Epidermal melanocyte (primary cell): ENCODE measurements around the gene GPR139.

Source experiments
- DNase-seq: peaks from one replicate; pipeline ENCODE4 v3.0.0; 2011; ENCODE audit warnings: low spot score; ENCODE audit not compliant: insufficient read length

The GPR139 gene

DNA sequence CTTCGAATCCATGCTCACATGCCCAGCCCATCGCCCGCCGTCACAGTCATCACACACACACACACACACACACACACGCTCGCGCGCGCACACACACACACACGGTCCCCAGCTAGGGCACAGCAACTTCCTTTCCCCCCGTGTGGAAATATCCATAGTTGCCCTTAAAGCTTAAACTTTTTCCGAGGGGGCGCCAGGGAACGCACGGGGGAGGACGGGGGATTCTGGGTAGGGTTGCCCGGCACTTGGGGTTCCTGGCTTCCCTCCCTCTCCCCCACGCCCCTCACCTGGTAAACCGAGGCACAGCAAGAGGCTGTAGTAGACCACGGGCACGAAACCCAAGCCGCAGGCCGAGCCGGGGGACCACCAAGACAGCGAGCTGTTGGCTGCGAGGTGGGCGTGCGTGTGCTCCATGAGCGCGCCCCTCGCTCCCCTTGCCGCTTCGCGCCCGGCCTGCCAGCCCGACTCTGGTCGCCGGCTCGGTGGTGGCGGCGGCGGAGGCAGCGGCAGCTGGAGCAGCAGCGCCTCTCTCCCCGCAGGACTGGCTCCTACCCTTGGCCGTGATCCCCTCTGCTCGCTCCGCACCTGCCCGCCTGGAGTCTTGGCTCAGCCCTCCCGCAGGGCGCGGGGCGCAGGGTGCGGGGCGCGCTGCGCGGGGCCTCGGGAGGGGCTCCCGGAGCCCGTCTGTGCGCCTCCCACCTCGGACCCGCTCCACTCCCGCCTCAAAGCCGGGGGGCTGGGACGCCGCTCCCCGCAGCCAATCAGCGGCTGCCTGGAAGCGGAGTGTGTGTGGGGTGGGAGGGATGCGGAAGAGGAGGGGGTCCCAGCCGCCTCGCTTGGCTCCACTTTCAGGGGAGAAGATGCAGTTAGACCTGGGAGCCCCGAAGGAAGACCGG, at the start of gene GPR139:
Gene GPR139, minus strand, starts transcription at position 688 of the 896 bp plus-strand sequence. Its CDS starts 274 bp downstream, at position 414.
- no peak for DNase-seq

DNA sequence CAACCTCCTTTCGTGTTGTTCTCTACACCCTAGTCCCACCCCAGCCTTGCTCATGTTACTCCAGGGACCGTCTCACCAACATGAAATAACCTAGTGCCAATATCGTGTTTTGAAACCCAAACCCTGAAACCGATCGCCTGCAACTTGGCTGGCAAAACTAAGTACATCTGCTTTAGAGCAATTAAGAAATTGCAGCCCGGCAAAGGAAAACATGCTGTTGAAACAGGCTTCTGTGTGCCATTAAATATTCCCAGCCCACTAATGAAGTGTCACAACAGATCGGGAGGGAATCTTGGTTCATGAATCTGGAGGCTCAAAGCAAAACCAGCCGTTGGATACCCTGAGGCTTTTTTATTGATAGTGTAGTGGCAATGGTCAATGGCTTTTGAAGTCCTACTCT, 48.3 kb upstream of the GPR139 start:
- DNase-seq = no peak

DNA sequence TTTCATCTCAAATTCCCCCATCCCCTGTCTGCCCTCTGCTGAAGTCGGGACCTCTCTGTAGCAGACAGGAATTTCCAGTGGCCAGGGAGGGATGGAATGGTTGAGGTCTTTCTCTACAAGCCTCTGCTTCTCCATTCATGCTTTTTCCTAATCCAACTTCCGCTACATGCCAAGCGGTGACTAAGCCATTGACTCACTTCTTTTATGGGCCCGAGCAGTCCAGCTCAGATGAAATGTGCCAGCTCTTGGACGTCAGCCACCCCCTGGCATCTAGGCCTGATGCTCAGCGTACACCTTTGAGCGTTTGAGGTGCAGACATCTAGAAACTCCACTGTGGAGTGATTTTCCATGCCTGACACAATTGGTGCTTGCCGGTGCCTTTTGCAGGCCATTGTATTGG, 40.7 kb upstream of the GPR139 start:
- DNase-seq = no peak

DNA sequence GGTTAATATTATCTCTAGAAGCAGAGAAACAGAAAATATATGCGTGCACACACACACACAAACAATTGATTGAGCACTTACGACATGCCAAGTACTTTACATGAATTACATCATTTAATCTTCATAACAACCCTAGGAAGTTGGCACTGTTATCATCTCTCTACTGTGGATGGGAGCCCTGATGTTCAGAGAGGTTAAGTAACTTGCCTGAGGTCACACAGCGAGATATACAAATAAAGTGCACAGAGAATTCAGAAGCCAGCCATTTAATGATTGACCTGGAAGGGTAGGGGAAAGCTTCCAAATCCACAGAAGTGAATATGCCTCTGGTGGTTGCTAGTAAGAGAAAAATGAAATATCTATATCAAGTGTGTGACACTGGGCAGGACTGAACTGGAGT, 37.5 kb upstream of the GPR139 start:
- DNase-seq = no peak

DNA sequence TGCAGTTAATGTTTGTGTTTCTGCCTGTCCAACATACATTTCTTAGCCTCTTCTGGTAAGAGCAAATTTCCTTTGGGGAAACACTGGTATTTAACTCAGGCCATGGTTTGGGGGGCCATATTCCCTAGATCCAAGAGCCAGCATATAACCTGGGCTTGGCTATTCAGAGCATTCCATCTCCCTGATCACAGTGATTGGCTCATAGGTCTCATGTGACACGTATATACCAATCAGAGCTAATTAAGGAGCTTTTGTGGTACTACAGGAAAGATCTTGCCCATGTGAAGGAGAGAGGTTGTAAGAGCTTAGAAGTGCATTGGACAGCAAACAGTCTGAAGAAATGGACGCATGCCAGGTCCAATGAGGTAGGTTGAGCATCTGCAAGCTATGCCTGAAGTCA, 33.4 kb upstream of the GPR139 start:
- no peak for DNase-seq

DNA sequence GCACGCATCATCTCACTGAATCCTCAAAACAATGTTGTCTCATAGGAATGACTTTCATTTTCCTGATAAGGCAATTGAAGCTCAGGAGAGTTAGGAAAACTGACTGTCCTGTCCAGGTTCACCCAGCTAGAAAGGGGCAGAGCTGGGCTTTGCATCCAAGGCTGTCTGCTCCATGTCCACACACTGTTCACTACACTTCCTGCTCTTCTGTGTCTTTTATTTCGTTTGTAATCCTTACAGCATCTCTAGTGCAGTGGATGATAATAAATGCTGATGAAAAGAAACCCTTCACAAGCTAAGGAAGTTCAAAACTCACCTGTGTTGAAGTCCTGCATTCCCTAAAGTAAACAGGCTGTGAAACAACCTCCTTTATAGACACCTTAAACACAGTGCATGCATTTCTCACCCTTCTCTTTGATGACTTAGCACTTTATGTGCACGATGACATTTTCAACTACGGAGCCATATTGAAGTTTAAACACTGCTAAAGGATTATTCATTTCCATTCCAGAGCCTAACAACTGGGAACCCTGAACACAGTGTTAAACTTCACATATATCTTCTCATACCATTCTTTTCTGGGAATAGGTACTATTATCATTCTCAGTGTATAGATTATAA, 31.0 kb upstream of the GPR139 start:
- no peak for DNase-seq

DNA sequence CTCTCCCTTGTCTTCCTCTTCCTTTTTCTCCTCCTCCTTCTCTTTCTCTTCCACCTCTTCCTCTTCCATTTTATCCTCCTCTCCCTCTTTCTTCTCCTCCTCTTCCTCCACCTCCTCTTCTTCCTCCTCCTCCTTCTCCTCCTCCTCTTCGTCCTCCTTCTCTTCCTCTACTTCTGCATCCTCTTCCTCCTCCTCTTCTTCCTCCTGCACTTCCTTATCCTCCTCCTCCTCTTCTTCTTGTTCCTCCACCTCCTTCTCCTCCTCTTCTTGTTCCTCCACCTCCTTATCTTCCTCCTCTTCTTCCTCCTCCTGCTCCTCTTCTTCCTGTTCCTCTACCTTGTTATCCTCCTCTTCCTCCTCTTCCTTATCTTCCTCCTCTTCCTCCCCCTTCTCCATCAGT, 28.8 kb upstream of the GPR139 start:
- DNase-seq = no peak

DNA sequence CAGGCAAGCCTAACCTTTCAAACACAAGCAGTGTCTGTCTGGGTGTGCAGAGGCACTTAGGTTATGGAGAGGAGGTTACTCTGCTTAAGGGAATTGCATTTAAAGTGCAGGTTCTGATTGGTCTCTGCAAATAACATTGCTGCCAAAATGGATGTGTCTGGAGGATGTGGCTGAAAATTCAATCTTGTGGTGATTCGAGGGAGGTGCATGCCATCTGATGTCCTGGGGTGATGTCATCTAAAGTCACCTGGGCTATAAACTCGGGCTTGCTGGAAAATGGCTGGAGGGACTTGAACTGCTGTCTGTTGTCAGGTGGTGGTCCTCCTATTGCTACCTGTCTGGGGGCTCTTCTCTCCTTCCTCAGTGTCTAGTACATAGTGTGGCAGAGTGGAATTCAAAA, 28.3 kb upstream of the GPR139 start:
- DNase-seq = no peak

DNA sequence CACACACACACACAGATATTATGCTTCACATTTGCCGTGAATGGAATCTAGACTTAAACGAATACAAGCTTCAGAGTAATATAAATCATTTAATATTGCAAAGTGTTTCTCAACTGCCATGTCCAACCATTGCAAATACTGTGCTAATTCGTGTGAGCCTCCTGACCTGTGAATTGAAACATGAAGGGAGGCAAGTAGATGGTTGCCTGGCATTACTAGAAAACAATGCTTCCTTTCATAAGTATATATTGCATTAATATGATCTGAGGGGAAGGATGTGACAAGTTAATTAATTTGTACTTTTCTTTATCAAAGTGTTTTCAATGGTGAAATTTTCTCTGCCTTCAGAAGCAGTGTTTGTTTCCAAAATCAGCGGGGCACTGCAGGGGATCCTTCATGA, 25.7 kb upstream of the GPR139 start:
- DNase-seq = no peak

DNA sequence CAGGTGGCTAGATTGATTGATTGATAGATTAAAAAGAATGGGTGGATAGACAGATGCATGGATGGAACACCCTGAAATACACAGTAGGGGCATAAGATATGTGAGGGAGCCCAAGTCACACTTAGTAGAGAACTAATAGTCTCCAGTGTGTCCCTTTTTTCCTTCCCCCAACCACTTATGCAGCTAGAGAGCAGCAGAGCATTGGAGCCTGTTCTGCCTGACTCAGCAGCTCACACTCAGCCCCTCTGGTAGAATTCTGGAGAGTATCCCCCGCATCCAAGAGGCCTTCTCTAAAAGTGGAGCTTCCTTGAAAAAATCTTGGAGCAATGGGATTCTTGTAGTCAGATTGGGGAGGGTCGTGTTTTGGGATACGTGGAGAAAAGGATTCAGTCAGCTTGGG, 20.5 kb upstream of the GPR139 start:
- DNase-seq = no peak

DNA sequence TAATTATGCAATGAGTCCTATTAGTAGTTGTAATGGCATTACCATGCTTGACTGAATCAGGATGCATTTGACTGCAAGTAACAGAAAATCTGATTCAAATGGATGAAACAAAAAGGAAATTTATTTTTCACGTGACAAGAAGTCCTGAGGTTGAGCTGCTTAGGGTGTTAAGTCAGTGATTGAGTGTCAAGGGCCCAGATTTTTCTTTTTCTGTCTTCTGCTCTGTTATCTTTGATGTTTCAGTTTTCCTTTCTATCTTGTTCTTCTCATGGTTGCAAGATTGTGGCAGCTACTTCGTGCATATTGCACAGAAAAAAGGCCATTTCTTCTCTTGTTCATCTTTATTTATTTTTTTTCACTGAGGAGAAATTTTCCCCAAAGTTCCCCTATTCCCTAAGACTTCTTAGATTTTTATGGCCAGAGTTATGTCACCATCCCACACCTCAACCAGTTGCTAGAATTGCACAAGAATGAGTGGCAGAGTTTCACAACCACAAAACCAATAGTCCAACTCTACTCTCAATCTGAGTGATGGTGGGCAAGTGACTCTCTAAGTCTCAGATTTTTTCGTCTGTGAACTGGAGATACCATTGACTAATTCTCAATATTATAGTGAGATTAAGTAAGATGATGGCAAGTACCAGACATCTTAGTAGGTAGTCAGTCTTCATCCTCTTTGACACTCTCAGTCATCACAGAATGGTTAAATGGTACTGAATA, 15.7 kb upstream of the GPR139 start:
- DNase-seq = no peak

DNA sequence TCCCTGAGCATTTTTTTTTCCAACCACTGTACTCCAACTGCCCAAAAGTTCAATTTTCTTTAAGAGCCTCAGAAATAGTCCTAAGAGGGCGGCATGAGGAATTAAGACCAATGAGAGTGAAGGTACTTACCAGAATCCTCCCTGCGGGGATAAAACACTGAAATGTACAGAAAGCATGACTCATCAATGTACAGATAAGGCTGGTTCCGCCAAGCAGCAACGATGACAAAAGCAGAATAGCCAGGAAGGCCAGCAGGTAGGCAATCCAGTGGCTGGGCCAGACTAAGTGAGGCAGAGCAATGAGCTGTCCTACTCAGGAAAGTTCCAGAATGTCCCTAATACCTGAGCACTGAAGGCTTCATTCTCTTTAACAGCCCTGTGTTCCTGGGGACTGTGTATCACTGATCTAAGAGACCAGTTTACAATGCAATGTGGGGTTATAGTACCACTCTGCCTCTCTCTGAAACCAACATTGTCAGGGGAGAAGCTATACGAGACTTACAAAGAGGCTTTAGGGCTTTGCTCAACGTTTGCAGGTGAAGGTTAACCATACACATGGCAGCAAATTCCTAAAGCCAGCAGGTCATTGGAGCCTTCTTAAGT, 11.0 kb upstream of the GPR139 start:
- no peak for DNase-seq

DNA sequence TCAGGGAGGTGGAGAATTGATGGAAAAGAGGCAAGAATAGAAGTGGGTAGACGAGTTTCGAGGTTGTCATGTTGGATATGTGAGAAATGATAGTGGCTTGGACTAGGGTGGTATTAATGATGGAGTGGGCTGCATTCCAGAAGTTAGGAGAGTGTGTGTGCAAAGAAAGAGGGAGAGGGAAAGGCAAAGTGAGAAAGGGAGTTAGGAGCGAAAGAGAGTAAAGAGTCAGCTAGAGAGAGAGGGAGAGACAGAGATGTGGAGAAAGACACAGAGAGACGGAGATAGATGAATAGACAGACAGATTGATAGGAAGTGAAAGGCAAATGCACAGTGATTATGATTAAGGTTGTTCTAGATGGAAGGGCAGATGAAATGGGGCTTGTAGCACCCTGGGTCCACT, 5.4 kb upstream of the GPR139 start:
- DNase-seq = no peak

DNA sequence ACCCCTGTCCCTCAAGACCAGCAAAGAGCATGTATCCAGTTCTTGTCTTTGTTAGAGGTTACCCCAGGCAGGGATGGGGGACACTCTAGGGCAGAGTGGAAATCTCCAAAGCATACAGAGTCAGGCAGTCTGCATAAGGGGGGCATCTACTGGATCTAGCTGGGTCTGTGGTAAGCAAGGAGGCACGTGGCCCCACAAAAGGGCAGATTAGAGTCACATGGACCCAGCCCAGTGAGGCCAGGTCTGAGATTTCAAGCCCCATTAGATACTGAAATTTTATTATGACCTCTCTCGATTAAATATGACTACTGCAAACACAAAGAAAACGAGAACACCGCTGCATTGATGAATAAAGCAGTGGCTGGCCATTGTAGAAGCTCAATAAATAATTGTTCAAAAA, 1.6 kb upstream of the GPR139 start:
- DNase-seq = no peak

DNA sequence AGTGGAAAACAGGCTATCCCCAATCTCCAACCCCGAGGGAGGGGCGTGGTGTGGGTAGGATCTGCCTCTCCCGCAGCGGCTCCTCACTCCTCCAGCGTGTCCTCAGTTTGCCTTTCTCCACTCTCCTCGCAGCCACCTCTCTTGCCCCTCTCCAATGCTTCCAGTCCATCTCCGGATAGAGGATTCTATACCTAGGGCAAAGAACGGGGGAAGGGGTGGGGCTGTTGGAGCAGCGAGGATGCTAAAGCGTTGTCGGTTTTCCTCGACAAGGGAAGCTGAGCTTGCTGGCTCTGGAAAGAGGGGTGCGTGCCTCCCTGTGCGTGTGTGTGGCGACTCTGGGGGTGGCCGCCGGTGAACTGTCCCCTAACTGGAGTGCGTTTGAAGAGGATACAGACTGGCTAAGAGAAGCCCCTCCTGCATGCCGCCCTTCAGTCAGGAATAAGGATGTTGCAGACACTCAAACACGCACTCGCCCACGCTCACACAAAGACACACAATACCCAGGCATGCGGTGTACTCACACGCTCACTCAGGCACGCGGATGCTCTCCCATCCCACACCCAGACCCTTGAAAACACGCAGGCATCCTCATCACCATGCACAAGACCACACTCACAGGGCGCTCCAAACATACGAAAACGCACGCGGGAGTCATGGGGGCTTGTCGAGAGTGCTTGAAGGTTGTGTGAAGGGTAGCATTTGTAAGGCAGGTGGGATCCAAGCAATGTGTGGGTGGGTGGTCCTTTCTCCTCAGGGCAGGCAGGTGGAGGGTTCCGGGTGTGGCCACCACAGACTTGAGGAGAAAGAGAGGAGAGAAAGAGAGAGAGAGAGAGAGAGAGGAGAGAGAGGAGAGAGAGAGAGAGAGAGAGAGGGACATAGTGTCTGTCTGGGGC, 655 bp upstream of the GPR139 start:
- DNase-seq = no peak

DNA sequence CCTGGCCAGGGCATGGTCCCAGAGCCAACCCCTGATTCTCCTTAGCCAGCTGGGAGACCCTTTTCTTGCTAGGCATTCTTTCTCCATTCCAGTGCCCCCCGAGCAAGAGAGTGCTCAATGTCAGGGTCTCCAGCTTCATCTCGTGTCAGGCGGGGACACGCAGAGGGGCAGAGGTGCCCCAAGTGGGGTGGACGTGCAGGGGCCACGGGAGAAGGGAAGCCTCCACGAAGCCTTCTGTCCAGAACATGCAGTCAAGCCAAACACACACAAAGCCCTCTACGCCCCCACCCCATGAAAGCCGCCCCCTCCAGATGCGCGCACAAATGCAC, 852 bp downstream of the GPR139 start:
- no peak for DNase-seq

DNA sequence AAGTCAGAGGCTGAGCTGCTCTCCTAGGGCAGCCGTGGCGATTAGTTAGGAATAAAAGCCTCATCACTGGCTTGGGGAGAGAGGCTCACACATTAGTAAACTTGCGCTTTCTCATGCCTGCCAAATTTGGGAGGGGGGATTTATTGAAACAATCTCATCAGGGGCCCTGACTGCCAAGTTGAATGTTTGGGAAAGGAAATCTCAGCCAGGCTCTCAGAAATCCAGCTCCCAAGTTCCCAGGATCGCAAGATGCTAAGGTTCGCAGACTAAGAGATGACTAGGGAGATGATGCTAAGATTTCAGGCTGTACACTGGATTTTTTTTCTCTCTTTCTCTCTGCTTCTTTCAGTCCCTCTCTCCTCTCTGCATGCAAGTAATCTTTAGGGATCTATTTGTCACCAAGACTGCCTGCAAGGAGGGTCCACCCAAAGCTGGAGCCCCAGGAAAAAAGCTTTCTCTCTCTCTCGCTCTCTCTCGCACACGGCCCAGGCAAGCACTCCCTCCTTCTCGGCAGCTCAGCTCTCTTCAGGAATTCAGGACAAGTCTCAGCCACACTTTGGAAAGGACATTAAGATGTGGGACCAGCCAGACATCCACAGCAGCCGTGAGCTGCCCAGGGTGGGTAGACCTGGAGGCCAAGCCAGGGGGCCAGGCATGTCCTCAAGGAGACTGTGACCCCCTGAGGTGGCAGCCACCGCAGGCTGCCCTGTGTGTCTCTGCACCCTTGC, 1.4 kb downstream of the GPR139 start:
- DNase-seq = no peak

DNA sequence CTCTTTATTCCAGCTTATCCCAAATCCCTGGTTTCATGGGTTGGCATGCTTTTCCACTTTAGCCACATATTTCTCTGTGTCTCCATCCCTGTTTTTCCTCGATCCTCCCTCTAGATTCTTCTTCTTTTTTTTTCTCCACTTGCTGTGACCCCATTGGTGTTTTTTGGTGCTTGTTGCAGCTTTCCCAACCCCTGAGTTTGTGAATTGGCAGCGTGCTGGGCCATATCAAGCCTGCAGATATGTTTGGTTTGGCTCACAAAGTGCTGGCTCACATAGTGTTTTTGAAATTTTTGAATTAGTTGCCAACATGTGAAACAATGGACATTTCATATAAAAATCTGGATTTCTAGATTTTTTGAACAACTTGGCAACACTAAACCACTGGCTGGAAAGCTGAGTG, 8.8 kb downstream of the GPR139 start:
- no peak for DNase-seq

DNA sequence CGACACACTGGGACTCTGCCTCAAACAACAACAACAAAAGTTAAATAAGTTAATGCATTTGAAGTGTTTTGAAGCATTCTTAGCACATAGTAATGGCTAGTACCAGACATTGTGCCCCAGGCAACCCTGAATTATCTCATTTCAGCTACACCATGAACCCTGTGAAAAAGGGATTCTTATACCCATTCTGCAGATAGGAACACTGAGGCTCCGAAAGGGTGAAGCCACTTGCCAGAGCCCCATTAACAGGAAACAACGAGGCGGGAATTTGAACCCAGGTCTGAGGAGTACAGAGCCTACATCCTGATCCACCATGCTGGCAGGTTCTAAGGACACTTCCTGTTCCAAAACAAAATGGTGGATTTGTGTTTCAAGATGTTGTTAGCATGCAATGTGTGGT, 9.2 kb downstream of the GPR139 start:
- DNase-seq = no peak

DNA sequence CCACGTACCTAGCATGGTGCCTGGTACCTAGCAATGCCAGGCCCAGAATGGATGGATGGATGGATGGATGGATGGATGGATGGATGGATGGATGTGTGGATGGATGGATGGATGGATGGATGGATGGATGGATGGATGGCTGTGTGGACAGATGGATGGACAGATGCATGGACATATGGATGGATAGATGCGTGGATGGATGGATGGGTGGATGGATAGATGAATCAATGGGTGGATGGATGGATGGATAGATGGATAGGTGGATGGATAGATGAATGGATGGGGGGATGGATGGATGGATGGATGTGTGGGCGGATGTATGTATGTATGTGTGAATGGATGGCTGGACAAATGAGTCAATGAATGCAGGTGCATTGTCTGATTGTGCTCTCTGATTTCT, 12.6 kb downstream of the GPR139 start:
- no peak for DNase-seq
